ENCODE results near the gene FCRLA. TPM values are rescaled to one million over a fixed set of nuclear protein-coding genes. Genes with fewer than 3 reads are reported as not detected.
"Not testable (repeated sequence)": the region's sequence is repeated elsewhere in the genome, so short reads cannot be mapped to it uniquely, and the experiment has no call there.

FCRLA gene, protein sequence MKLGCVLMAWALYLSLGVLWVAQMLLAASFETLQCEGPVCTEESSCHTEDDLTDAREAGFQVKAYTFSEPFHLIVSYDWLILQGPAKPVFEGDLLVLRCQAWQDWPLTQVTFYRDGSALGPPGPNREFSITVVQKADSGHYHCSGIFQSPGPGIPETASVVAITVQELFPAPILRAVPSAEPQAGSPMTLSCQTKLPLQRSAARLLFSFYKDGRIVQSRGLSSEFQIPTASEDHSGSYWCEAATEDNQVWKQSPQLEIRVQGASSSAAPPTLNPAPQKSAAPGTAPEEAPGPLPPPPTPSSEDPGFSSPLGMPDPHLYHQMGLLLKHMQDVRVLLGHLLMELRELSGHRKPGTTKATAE
- under 1 TPM; 0.17 to 0.51 TPM for total RNA-seq

DNA sequence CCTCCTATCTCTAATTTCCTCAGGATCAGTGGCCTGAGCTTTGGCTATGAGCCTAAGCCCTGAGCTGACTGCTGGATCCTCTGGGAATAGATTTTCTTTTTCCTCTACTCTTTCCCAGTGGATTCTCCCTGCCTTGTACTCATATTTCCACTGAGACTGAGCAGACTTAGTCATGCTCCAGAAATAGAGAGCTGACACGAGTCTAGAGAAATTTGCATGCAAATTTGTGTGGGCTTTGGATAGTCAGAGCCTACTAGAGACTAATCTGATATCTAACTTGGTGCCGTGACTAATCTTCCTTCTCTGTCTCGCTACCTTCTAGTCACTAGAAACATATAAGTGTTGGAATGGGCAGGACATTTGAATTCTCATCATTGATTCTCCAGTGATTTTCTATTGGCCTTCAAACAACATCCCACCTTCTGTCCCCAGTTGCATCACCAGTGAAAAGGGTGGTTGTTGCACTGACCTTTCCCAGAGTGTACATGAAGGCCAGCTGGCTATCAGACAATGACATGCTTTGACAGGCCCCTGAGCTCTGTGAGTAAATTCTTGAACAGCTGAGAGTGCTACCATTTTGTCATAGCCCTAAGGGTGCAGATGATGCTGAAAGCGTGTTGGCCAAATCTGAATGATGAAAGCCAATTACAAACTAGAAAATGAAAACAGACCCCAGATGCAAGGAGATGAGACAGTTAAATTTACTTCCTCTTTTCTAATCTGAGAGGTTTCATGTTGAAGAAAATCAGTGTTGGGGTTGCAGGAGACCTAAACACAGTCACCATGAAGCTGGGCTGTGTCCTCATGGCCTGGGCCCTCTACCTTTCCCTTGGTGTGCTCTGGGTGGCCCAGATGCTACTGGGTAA lies at the start of gene FCRLA:
FCRLA (plus strand) TSS at position 748 of the 866 bp plus-strand sequence; CDS start at position 784, 36 bp downstream.
- no peaks in the 10 kb centered on the region for H3K9me3 Mint-ChIP-seq
- ATAC-seq (ENCODE audit: low read depth) = no peak
- H3K4me1 Mint-ChIP-seq = peaks cover 1% of the 10 kb centered on the region
- no peaks in the 10 kb centered on the region for H3K36me3 Mint-ChIP-seq
- no peak for DNase-seq
- no peak within 1 kb of the TSS for H3K27ac Mint-ChIP-seq
- no peak within 1 kb of the TSS for H3K4me3 Mint-ChIP-seq
- H3K27me3 Mint-ChIP-seq = peaks cover 13% of the 10 kb centered on the region
- POLR2A ChIA-PET = no interaction called here

DNA sequence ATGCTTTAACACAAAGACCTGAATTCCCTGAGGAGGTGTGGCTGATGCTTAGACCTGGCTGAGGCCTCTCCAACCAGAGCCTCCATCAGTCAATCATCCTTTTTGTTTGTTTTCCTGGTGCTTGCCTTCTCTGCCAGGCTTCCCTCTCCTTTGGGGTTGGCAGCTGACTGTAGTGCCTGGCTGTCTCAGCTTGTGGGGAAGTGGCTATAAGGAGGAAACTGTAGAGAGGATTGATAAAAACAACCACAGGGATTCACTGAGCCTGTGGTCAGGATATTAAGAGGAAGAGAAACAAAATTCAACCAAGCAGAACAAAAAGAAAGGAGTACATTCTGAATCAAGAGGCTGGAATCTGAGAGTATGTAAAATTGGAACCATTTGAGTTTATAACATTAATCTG lies 48.5 kb upstream of the FCRLA start:
- H3K27ac Mint-ChIP-seq; POLR2A ChIA-PET; DNase-seq; ATAC-seq (ENCODE audit: low read depth); H3K4me3 Mint-ChIP-seq; H3K9me3 Mint-ChIP-seq; H3K36me3 Mint-ChIP-seq; H3K4me1 Mint-ChIP-seq; H3K27me3 Mint-ChIP-seq: not testable (repeated sequence)

DNA sequence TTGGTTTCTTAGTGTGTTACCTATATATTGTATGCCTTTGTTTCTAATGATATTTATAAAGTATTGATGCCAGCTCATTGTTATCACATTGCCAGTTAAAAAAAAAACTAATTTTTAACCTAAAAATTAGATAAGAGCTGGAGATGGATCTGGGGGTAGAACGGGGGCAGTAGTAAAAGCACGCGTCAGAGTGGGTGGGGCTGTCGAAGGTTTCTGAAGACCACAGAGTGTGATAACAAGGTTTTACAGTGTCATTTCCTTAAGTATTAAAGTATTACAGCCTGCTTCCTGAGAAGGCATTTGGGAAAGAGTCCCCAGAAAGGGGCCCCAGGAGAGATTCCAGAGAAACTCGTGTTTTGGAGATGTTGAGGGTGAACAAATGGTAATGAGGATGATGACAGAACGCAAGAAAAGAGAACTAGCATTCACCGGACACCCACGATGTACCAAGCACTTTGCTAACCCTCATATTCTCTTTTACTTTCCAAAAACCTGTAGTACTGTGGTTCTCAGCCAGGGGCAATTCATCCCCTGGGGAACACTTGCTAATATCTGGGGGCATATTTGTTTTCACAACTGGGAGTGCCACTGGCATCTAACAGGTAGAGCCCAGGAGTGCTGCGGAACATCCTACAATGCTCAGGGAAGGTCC lies 45.2 kb upstream of the FCRLA start:
- H3K27ac Mint-ChIP-seq, H3K4me3 Mint-ChIP-seq, H3K36me3 Mint-ChIP-seq, POLR2A ChIA-PET, H3K4me1 Mint-ChIP-seq, H3K27me3 Mint-ChIP-seq, DNase-seq, H3K9me3 Mint-ChIP-seq: not testable (repeated sequence)
- ATAC-seq (ENCODE audit: low read depth) = peak; percentile 50

DNA sequence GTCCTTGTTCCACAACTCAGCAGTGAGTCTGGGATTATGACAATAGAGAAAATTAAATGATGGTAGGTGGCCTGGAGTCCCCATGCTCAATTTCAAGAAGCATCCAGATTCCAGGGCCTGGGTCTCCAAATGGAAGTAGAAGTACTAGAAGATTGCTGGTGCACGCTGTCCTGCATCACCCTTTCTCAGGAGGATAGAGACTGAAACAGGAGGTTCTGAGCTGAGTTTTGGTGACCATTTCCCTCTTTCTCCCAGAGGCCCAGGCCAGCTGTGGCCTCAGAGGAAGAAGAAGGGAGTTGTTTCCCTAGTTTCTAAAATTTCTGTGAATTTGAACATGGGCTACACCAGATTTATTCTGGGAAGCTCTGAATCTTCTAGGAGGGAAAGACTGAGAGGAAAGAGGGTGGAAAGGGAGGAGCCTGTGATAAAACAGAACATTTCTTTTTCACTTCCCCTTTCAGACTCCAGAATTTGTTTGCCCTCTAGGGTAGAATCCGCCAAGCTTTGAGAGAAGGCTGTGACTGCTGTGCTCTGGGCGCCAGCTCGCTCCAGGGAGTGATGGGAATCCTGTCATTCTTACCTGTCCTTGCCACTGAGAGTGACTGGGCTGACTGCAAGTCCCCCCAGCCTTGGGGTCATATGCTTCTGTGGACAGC lies 44.2 kb upstream of the FCRLA start, which contains the start of gene FCGR2B:
FCGR2B (plus strand) TSS at position 460 of the 656 bp plus-strand sequence; CDS start at position 559, 99 bp downstream.
- H3K4me1 Mint-ChIP-seq; ATAC-seq (ENCODE audit: low read depth); H3K9me3 Mint-ChIP-seq; H3K36me3 Mint-ChIP-seq; DNase-seq; POLR2A ChIA-PET; H3K27ac Mint-ChIP-seq; H3K27me3 Mint-ChIP-seq; H3K4me3 Mint-ChIP-seq: not testable (repeated sequence)

DNA sequence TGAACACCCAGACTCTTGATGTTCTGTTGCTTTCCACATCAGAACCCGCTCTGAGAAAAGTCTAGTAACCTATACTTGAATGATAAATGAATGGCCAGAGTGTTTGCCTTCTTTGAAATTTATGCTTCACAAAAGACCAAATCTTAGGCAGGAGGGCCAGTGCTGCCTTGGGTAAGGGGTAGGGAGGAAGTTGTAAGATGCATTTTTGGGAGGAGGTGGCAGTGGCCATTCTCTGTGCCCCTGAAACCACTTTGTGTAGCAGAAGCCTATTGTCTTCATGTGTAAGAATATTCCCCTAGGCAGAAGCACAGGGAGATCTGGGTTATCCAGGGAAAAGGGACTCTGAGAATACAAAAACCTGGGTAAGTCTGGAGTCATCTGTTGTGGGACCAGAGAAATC lies 43.5 kb upstream of the FCRLA start:
- ATAC-seq (ENCODE audit: low read depth); POLR2A ChIA-PET; H3K9me3 Mint-ChIP-seq; H3K36me3 Mint-ChIP-seq; H3K4me1 Mint-ChIP-seq; DNase-seq; H3K27me3 Mint-ChIP-seq; H3K4me3 Mint-ChIP-seq; H3K27ac Mint-ChIP-seq: not testable (repeated sequence)

DNA sequence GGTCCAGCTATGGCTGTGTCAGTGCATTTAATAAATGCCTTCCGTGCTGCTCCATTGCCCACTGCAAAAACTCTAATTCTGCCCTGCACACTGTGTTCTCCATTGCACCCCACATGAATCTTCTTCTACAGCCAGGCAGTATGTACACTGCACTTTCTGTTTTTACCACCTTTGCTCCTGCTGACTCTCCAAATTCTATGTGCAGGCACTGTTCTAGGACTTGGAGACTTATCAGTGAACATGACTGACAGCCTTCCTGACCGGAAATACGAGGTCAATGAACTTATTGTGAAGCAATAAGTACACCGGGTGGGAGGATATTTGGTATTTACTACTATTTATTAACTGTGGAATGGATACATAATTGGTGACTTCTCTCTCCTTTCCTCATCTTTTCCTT lies 42.3 kb upstream of the FCRLA start:
- H3K36me3 Mint-ChIP-seq; H3K27me3 Mint-ChIP-seq; H3K4me3 Mint-ChIP-seq; ATAC-seq (ENCODE audit: low read depth); DNase-seq; H3K4me1 Mint-ChIP-seq; POLR2A ChIA-PET; H3K27ac Mint-ChIP-seq; H3K9me3 Mint-ChIP-seq: not testable (repeated sequence)

DNA sequence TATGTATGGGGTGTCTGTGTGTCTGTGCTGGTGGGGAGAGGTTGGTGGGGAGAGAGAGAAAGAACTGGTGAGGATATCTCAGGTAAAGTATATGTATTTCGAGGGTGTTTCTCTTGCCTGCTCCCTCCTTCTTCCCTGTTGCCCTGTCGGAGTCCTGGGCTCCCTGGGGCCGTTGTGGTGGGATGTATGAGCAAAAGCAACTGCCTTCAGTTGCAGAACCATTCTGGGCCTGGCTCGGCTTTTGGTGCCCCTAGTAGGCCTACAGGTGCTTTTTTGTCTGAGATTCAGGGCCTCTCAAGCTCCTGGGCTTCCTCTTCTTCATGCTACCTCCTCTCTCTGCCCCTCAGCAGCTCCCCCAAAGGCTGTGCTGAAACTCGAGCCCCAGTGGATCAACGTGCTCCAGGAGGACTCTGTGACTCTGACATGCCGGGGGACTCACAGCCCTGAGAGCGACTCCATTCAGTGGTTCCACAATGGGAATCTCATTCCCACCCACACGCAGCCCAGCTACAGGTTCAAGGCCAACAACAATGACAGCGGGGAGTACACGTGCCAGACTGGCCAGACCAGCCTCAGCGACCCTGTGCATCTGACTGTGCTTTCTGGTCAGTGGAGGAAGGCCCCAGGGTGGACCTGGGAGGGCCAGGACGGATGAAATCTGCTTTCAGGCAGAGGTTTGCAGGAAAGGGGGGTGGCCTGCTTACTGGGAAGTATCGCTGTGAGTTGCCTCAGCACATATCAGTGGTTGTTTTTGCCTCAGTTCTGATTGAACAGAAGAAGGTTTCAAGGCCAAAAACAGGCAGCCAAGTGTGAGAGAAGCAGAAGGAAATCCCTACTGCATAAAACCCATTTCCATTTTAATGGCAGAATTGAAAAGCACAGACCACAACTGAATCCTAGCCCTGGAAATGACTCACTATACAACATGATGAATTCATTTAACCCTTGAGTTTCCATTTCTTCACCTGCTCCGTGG lies 35.7 kb upstream of the FCRLA start:
- H3K27me3 Mint-ChIP-seq; H3K4me1 Mint-ChIP-seq; POLR2A ChIA-PET; ATAC-seq (ENCODE audit: low read depth); H3K36me3 Mint-ChIP-seq; H3K9me3 Mint-ChIP-seq; DNase-seq; H3K27ac Mint-ChIP-seq; H3K4me3 Mint-ChIP-seq: not testable (repeated sequence)

DNA sequence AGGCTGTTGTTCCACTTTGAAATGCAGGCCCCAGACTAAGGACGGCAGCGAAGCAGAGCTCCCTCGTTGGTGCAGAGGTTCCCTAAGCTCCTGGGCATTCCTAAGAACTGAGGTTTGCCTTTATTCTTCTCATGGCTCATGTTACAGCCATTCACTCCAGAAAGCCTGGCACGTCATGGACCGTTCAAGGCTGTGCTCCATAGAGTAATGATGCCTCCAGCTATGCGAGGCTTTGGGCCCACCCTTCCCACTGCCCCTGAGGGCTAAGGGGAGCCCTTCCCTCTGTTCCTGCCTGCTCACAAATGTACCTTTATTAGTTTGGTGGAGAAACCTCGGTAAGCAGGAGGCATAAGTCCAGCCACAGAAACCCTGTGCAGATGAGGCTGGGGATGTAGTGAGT lies 33.6 kb upstream of the FCRLA start:
- POLR2A ChIA-PET; H3K9me3 Mint-ChIP-seq; H3K4me3 Mint-ChIP-seq; H3K27ac Mint-ChIP-seq; ATAC-seq (ENCODE audit: low read depth); DNase-seq; H3K27me3 Mint-ChIP-seq; H3K36me3 Mint-ChIP-seq; H3K4me1 Mint-ChIP-seq: not testable (repeated sequence)

DNA sequence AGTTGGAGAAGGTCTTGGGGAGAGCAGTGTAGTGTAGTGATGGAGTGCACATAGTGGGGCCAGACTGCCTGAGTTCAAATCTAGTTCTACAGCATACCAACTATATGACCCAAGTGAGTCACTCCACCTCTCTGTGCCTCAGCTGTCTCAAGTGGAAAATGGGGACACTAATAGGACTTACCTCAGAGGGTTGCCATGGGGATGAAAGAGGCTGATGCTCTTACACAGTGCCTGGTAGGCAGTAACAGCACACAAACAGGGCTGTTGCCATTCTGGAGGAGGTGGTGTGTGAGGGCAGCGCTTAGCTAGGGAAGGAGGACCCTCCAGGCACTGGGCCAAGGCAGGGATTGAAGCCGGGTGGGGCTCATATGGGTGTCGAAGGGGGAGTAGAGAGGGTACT lies 32.6 kb upstream of the FCRLA start:
- ATAC-seq (ENCODE audit: low read depth); H3K27ac Mint-ChIP-seq; POLR2A ChIA-PET; H3K36me3 Mint-ChIP-seq; H3K4me1 Mint-ChIP-seq; H3K9me3 Mint-ChIP-seq; H3K4me3 Mint-ChIP-seq; DNase-seq; H3K27me3 Mint-ChIP-seq: not testable (repeated sequence)

DNA sequence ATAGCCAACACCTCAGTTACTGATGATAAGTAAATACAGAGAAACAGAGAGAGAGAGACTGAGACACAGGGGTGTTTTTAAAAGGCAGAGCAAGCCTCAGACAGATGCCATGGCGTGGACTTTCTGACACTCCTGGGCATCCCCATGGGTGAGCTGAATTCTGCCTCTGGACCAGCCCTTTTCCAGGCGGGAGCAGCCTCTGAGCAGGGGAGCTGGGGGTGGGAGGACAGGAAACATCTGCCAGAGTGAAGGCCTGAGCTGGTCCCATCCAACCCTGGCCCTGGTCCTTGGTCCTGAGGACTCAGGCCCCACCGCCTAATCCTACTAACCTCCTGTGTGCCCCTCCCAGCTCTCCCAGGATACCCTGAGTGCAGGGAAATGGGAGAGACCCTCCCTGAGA lies 32.1 kb upstream of the FCRLA start:
- DNase-seq; H3K4me3 Mint-ChIP-seq; H3K27me3 Mint-ChIP-seq; ATAC-seq (ENCODE audit: low read depth); H3K4me1 Mint-ChIP-seq; POLR2A ChIA-PET; H3K36me3 Mint-ChIP-seq; H3K27ac Mint-ChIP-seq; H3K9me3 Mint-ChIP-seq: not testable (repeated sequence)

DNA sequence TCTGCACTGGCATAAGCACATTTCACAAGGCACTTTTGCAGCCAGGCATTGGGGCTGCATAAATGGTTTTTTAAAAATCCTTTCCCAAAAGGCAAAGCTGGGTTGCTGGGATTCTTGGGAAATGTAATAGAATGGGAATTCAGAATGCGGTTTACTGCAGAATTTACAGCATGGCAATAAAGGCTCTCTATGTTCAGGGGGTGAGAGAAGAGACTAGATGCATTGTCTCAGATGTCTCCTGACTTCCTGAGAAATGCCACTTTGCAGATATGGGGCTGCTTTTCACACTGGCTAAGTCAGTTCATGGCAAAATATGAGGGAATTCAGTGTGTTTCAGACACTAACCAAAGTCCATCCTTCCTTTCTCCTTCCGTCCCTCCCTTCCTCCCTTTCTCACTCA lies 30.6 kb upstream of the FCRLA start:
- ATAC-seq (ENCODE audit: low read depth) = no peak
- POLR2A ChIA-PET = no interaction called here
- DNase-seq = no peak
- Mint-ChIP-seq H3K27ac (no peak overlapping the region), H3K27me3 (peaks cover 15% of the 10 kb centered on the region), H3K4me3 (no peak overlapping the region), H3K9me3 (no peaks in the 10 kb centered on the region), H3K36me3 (no peaks in the 10 kb centered on the region), H3K4me1 (no peaks in the 10 kb centered on the region)

DNA sequence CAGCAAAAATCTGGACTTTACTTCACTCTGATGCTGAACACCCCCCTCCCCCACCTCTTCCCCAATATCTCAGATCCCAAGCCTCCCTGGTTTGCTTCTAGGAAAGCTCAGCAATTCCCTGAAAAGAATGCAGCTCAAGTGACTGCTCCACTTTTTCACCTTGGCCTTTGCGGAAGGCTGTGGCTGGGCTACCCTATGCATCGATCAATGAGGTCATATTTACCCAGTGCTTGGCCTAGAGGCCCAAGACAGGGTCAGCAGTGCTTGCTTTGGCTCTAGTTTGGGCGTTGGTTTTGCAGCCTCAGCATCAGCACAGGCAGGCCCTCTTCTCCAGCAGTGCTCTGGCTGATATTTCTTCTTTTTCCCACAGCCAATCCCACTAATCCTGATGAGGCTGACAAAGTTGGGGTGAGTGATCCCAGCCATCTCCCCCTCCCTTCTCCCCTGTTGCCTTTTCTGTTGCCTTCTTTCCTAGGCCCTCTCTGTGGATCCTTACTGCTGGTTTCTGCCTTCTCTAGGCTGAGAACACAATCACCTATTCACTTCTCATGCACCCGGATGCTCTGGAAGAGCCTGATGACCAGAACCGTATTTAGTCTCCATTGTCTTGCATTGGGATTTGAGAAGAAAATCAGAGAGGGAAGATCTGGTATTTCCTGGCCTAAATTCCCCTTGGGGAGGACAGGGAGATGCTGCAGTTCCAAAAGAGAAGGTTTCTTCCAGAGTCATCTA lies 29.9 kb upstream of the FCRLA start:
- DNase-seq = no peak
- POLR2A ChIA-PET = no interaction called here
- H3K9me3 Mint-ChIP-seq = no peaks in the 10 kb centered on the region
- no peak for ATAC-seq (ENCODE audit: low read depth)
- H3K27me3 Mint-ChIP-seq = peaks cover 20% of the 10 kb centered on the region
- H3K4me1 Mint-ChIP-seq = no peaks in the 10 kb centered on the region
- H3K36me3 Mint-ChIP-seq = no peaks in the 10 kb centered on the region
- H3K4me3 Mint-ChIP-seq = no peak overlapping the region
- H3K27ac Mint-ChIP-seq = no peak overlapping the region
